OCI-LY3 (cell line): ENCODE data around the gene CPNE4.
"Not testable (repeated sequence)": the region's sequence is repeated elsewhere in the genome, so short reads cannot be mapped to it uniquely, and the experiment has no call there.

ENCODE experiments used
- H2AFZ ChIP-seq: fragments of 200-600, 300-600 bp; shearing (Covaris generic); 2 replicates; pipeline ENCODE4 v1.6.0; 2014; ENCODE audit warnings: antibody characterized with exemption, low read depth, low read length
- H3K27ac ChIP-seq: fragments of 200-600, 300-600 bp; sonication (generic); 2 replicates; pipeline ENCODE4 v1.5.1; 2014; ENCODE audit warnings: mild to moderate bottlenecking, low read length, moderate library complexity, mixed read lengths
- H3K27me3 ChIP-seq: fragments of 200-600, 300-600 bp; sonication (generic); 2 replicates; pipeline ENCODE4 v1.6.1; 2014; ENCODE audit warnings: low read depth, low read length, mixed read lengths
- H3K36me3 ChIP-seq: fragments of 200-600, 300-600 bp; sonication (generic); replicated peaks from 2 replicates; pipeline ENCODE3; 2014; ENCODE audit warnings: low read depth, low read length, mixed read lengths
- H3K4me1 ChIP-seq: fragments of 300-600, 200-600 bp; sonication (generic); 2 replicates; pipeline ENCODE4 v1.6.1; 2014; ENCODE audit warnings: low read length, mixed read lengths
- H3K4me2 ChIP-seq: fragments of 200-600, 300-600 bp; sonication (generic); 2 replicates; pipeline ENCODE4 v1.6.1; 2014; ENCODE audit warnings: low read length, mixed read lengths
- H3K4me3 ChIP-seq: fragments of 300-600, 200-600 bp; sonication (generic); 2 replicates; pipeline ENCODE4 v1.5.1; 2014; ENCODE audit warnings: antibody characterized with exemption, mild to moderate bottlenecking, low read length, moderate library complexity
- H3K79me2 ChIP-seq: fragments of 300-600, 200-600 bp; shearing (Covaris generic); 2 replicates; pipeline ENCODE4 v1.6.1; 2014; ENCODE audit warnings: mild to moderate bottlenecking, low read length, mixed read lengths
- H3K9ac ChIP-seq: fragments of 300-600, 200-600 bp; shearing (Covaris generic); 2 replicates; pipeline ENCODE4 v1.6.0; 2014; ENCODE audit warnings: mild to moderate bottlenecking, low read length, moderate library complexity
- H3K9me3 ChIP-seq: fragments of 200-600, 300-600 bp; shearing (Covaris generic); 2 replicates; pipeline ENCODE4 v1.6.1; 2014; ENCODE audit warnings: low read length, mixed read lengths; ENCODE audit not compliant: insufficient read depth
- H4K20me1 ChIP-seq: fragments of 200-600, 300-600 bp; sonication (generic); 2 replicates; pipeline ENCODE4 v1.6.1; 2016; ENCODE audit warnings: low read length, mixed read lengths; ENCODE audit not compliant: insufficient read depth
- CTCF ChIP-seq: fragments of 200-600, 300-600 bp; sonication (generic); IDR thresholded peaks from 2 replicates; pipeline ENCODE4 v1.5.1; 2014; ENCODE audit warnings: antibody characterized with exemption, low read length, low read depth
- EZH2phosphoT487 ChIP-seq: fragments of 200-600 bp; shearing (Covaris generic); IDR thresholded peaks from 2 replicates; pipeline ENCODE4 v1.6.1; 2018; ENCODE audit warnings: antibody characterized with exemption, mixed run types, low read depth

The CPNE4 gene

DNA sequence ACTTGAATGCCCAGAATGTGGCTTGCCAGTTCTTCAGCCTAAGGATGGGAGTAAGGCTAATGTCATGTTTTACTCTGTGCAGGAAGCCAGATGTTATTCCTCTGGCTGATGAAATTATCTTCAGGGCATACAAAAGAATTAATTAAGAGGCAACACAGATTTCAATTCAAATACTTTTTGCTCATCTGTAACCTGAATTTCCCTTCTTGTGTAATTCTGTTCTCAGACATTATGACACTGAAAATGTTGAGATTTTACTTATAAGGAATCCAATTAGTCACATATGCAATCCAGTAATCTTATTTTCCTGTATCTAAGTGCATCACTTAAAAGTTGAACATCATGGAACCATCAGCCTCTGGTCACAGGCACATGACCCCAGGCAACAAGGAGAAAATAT is 136.5 kb downstream of the CPNE4 start:
- no peaks in the 10 kb centered on the region for H3K9me3 ChIP-seq
- no peaks in the 10 kb centered on the region for H3K36me3 ChIP-seq
- H3K4me1 ChIP-seq = no peaks in the 10 kb centered on the region

DNA sequence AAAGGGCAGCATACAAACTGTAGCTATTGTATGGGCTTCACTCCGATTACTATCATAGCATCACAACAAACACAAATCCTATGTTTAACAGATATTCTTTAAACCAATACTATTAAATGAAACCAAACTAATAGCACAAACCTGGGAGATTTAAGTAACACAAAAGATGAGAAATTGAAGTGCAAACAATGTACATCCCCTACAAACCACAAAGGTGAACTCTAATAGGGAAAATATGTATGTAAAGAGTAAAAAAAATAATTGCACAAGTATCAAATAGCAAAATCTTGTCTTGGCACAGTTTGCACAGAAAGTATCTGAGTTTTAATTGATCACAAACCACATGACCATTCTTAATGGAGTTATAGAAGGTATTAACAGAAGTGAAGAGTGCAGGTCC is 138.5 kb downstream of the CPNE4 start:
- Histone ChIP-seq H3K4me3 (no peak overlapping the region), H4K20me1 (no peaks in the 10 kb centered on the region)
- TF ChIP-seq CTCF (no peak), EZH2phosphoT487 (no peak)

More for the DNA sequence above, 136.5 kb downstream of the CPNE4 start:
- Histone ChIP-seq H2AFZ (no peak overlapping the region), H3K4me3 (no peak overlapping the region), H3K27me3 (no peaks in the 10 kb centered on the region), H3K79me2 (no peaks in the 10 kb centered on the region), H4K20me1 (no peaks in the 10 kb centered on the region), H3K9ac (no peak overlapping the region), H3K4me2 (no peak overlapping the region), H3K27ac (no peak overlapping the region)
- no peak for TF ChIP-seq CTCF
- TF ChIP-seq EZH2phosphoT487 = no peak

DNA sequence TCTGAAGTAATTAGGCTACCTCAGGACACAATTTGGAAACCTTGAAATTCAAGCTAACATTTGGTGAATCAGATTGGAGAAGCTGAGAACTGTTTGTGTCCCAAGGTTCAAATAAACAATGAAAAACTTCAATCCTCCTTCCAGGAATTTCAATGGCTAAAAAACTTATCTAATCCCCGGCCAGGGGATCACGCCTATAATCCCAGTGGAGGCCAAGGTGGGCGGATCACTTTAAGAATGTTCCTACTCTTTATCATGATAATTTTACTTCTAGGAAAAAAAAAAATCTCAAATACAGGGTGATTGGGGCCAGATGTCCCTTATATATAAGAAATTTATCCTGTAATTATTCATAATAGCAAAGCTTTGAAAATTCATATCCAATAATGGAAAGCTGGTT is 139.0 kb downstream of the CPNE4 start:
- H2AFZ ChIP-seq = no peak overlapping the region
- no peaks in the 10 kb centered on the region for H3K27me3 ChIP-seq
- no peaks in the 10 kb centered on the region for H3K79me2 ChIP-seq
- H3K9ac ChIP-seq = no peak overlapping the region
- no peaks in the 10 kb centered on the region for H3K9me3 ChIP-seq
- no peaks in the 10 kb centered on the region for H3K4me1 ChIP-seq
- H3K27ac ChIP-seq = no peak overlapping the region
- no peaks in the 10 kb centered on the region for H4K20me1 ChIP-seq
- no peak overlapping the region for H3K4me3 ChIP-seq
- no peak for TF ChIP-seq EZH2phosphoT487
- no peak for TF ChIP-seq CTCF
- H3K36me3 ChIP-seq = no peaks in the 10 kb centered on the region
- H3K4me2 ChIP-seq = no peak overlapping the region

More for the DNA sequence above, 138.5 kb downstream of the CPNE4 start:
- no peak overlapping the region for H3K27ac ChIP-seq
- no peaks in the 10 kb centered on the region for H3K9me3 ChIP-seq
- H3K4me1 ChIP-seq = no peaks in the 10 kb centered on the region
- H3K27me3 ChIP-seq = no peaks in the 10 kb centered on the region
- no peak overlapping the region for H3K4me2 ChIP-seq
- no peak overlapping the region for H2AFZ ChIP-seq
- no peak overlapping the region for H3K9ac ChIP-seq
- H3K36me3 ChIP-seq = no peaks in the 10 kb centered on the region
- no peaks in the 10 kb centered on the region for H3K79me2 ChIP-seq

- no peak overlapping the region for H3K9ac ChIP-seq
- no peak overlapping the region for H3K4me3 ChIP-seq
- no peaks in the 10 kb centered on the region for H4K20me1 ChIP-seq
- H3K27me3 ChIP-seq = no peaks in the 10 kb centered on the region
- no peaks in the 10 kb centered on the region for H3K4me1 ChIP-seq
- no peak overlapping the region for H3K4me2 ChIP-seq
- no peak overlapping the region for H3K27ac ChIP-seq
- no peaks in the 10 kb centered on the region for H3K9me3 ChIP-seq
- TF ChIP-seq EZH2phosphoT487 (no peak), CTCF (no peak)
- no peaks in the 10 kb centered on the region for H3K79me2 ChIP-seq
- no peaks in the 10 kb centered on the region for H3K36me3 ChIP-seq
- no peak overlapping the region for H2AFZ ChIP-seq
Measured at GRCh38 chr3:131892331-131892730, 142.5 kb downstream of the CPNE4 start.

GRCh38 chr3:131885871-131886270 is 148.9 kb downstream of the CPNE4 start:
- not testable (repeated sequence) for H3K9me3 ChIP-seq, H3K27me3 ChIP-seq, H2AFZ ChIP-seq, H3K9ac ChIP-seq, H3K4me1 ChIP-seq, H3K27ac ChIP-seq, H3K79me2 ChIP-seq, H3K4me3 ChIP-seq, H3K36me3 ChIP-seq, H4K20me1 ChIP-seq, H3K4me2 ChIP-seq
